ENCODE data around the gene TCOF1.

- TF ChIP-seq ZNF565 (CRISPR knock-in tag; conservative IDR thresholded peaks at IDR 0.05; ENCODE audit: low read depth) (no peak), PATZ1 (CRISPR knock-in tag; IDR thresholded peaks at IDR 0.05; ENCODE audit: borderline replicate concordance) (peak; percentile 56; the same call in 1 of the 2 replicates), SNAI2 (CRISPR knock-in tag; IDR thresholded peaks at IDR 0.05) (no peak), PPARA (CRISPR knock-in tag; IDR thresholded peaks at IDR 0.05; ENCODE audit: borderline replicate concordance) (no peak), CSDC2 (CRISPR knock-in tag; IDR thresholded peaks at IDR 0.05) (0 out of 2 replicates have a peak, but pooled peaks have one; percentile 13), ZC3H10 (CRISPR knock-in tag; IDR thresholded peaks at IDR 0.05) (no peak), RARB (CRISPR knock-in tag; IDR thresholded peaks at IDR 0.05) (no peak), ARNTL (CRISPR knock-in tag; IDR thresholded peaks at IDR 0.05; ENCODE audit: borderline replicate concordance, low read depth) (no peak), TSHZ2 (CRISPR knock-in tag; IDR thresholded peaks at IDR 0.05) (no peak), CREB5 (CRISPR knock-in tag; IDR thresholded peaks at IDR 0.05; ENCODE audit: low read depth) (no peak; the same call in 1 of the 2 replicates), GLIS3 (CRISPR knock-in tag; IDR thresholded peaks at IDR 0.05) (peak; percentile 89), ESRRG (CRISPR knock-in tag; IDR thresholded peaks at IDR 0.05) (no peak), TOX (CRISPR knock-in tag; IDR thresholded peaks at IDR 0.05; ENCODE audit: borderline replicate concordance) (no peak), TCF4 (CRISPR knock-in tag; IDR thresholded peaks at IDR 0.05; ENCODE audit: borderline replicate concordance) (no peak; the same call in 1 of the 2 replicates)
Measured at GRCh38 chr5:150442699-150443080, 85.2 kb downstream of the TCOF1 start.
